ENCODE measurements around the gene ZNF628.

Gene ZNF628

DNA sequence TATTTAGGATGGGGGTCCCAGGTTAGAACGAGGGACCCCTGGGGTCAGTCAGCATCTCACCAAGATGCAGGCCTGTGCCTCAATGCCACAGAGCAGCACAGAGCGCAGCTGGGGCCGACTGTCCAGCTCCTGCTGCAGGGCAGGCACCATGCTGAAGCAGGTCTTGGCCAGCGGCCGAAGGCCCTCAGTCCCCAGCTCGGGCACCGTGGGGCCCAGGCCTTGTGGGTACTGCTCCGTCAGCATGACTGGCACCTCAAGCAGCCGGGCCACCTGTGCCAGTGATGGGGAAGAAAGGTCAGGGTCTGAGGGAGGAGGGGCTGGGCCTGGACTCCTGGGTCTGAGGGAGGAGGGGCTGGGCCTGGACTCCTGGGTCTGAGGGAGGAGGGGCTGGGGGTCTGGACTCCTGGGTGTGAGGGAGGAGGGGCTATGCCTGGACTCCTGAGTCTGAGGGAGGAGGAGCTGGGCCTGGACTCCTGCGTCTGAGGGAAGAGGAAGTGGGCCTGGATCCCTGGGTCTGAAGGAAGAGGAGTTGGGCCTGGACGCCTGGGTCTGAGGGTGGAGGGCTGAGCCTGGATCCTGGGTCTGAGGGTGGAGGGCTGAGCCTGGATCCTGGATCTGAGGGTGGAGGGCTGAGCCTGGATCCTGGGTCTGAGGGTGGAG lies 20.7 kb upstream of the ZNF628 start:
- TF ChIP-seq, protein P1, sequence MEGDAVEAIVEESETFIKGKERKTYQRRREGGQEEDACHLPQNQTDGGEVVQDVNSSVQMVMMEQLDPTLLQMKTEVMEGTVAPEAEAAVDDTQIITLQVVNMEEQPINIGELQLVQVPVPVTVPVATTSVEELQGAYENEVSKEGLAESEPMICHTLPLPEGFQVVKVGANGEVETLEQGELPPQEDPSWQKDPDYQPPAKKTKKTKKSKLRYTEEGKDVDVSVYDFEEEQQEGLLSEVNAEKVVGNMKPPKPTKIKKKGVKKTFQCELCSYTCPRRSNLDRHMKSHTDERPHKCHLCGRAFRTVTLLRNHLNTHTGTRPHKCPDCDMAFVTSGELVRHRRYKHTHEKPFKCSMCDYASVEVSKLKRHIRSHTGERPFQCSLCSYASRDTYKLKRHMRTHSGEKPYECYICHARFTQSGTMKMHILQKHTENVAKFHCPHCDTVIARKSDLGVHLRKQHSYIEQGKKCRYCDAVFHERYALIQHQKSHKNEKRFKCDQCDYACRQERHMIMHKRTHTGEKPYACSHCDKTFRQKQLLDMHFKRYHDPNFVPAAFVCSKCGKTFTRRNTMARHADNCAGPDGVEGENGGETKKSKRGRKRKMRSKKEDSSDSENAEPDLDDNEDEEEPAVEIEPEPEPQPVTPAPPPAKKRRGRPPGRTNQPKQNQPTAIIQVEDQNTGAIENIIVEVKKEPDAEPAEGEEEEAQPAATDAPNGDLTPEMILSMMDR (IDR thresholded peaks at IDR 0.05; ENCODE audit: control insufficient read depth, insufficient read depth, low read depth, low read length, missing control alignments), result no peak
- no peak overlapping the region for H3K4me3 ChIP-seq (ENCODE audit: control insufficient read depth, low read depth, low read length)
- DNase-seq (ENCODE audit: low read depth), result no peak

DNA sequence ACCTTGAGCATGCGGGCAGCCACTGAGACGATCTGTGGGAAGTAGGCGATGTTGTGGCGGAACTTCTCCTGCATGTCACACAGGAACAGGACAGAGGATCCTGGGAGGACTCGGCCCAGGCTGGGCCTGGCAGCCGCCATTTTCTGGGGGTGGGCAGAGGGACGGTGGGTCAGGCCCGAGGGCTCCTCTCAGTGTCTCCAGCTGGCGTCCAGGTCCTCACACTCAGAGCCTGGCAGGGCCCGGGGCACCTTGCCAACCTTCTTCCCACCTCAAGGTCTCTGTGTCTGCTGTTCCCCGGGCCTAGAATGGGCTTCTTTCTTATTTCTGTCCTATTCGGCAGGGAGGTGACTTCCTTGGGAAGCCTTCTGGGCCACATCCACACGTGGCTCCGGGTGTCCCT lies 20.1 kb upstream of the ZNF628 start:
- TF ChIP-seq, protein P1 (IDR thresholded peaks at IDR 0.05; ENCODE audit: control insufficient read depth, insufficient read depth, low read depth, low read length, missing control alignments), result no peak
- no peak for DNase-seq (ENCODE audit: low read depth)
- no peak overlapping the region for H3K4me3 ChIP-seq (ENCODE audit: control insufficient read depth, low read depth, low read length)

DNA sequence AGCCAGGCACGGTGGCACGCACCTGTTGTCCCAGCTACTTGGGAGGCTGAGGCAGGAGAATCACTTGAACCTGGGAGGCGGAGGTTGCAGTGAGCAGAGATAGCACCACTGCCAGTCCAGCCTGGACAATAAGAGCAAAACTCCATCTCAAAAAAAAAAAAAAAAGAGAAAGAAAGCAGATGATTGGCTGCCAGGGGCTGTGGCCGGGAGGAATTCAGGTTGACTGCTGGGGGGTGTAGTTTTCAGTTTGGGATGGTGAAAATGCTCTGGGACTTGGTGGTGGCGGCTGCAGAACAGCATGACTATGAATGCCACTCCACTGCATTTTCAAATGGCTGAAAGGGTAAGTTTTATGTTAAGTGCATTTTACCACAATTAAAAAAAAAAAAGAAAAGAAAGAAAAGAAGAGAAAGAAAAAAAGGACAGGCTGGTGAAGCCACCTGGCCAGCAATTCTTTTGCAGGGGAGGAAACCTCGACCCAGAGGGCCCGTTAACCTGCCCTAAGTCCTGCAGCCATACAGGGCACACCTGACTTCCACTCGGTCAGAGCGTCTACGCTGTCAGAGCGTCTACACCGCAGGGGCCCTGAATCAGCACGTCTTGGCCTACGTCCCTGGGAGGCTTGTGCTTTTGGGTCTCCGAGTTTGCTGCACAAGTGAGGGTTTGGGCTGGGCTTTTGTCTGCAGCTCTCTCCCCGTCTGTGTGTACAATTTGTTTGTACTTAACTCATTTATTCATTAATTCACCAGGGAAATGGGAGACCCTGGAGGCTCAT lies 18.5 kb upstream of the ZNF628 start:
- TF ChIP-seq, protein P1 (IDR thresholded peaks at IDR 0.05; ENCODE audit: control insufficient read depth, insufficient read depth, low read depth, low read length, missing control alignments), result no peak
- no peak overlapping the region for H3K4me3 ChIP-seq (ENCODE audit: control insufficient read depth, low read depth, low read length)
- DNase-seq (ENCODE audit: low read depth), result no peak

DNA sequence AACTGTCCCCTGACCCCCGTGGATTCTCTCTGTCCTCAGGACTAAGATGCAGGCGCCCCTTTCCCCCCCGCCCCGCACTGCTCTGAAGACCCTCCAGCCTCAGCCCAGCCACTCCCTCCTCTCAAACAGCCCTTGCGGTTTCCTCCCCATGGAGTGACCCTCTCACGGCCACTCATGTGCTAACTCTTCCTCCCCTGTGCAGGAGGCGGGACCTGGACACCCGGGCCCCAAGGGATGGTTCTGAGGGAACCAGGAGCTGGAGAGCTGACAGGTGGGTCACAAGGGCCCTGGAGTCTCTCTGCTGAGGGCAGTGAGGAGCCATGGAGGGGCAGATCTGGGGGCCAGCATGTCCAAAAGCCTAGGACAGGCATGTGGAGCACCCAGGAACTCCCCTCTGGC lies 16.9 kb upstream of the ZNF628 start:
- no peak overlapping the region for H3K4me3 ChIP-seq (ENCODE audit: control insufficient read depth, low read depth, low read length)
- no peak for DNase-seq (ENCODE audit: low read depth)
- TF ChIP-seq, protein P1 (IDR thresholded peaks at IDR 0.05; ENCODE audit: control insufficient read depth, insufficient read depth, low read depth, low read length, missing control alignments), result no peak

DNA sequence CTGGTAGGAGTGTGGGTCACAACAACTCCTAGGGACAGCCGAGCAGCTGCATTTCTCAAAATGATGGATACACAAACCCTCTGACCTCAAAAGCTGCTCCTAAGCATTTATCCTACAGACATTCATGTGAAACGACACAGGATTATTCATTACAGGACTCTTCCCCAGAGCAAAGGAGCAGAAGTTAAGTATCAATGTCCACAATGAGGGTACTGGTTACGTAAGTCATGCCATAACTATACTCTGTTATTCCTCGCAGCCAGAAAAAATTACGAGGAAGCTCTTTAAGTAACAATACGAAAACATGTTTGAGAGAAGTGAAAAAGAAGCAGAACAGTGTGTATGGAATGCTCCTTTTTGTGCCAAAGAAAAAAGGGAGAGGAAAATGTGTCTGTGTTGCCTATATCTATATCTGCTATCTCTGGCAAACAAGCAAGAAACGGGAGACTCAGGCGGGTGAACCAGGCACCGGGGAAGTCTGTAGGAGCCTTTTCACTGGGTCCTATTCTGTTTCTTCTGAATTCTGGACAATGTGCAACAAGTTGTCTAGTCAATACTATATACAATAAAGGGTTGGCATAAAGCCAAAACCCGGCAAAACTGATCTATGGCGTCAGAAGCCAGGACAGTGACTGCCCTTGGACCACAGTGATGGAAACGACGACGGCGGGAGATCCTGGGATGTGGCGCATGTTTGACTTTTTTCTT lies 16.3 kb upstream of the ZNF628 start:
- no peak for DNase-seq (ENCODE audit: low read depth)
- peak overlapping the region; percentile 93 for H3K4me3 ChIP-seq (ENCODE audit: control insufficient read depth, low read depth, low read length)
- TF ChIP-seq, protein P1 (IDR thresholded peaks at IDR 0.05; ENCODE audit: control insufficient read depth, insufficient read depth, low read depth, low read length, missing control alignments), result no peak

DNA sequence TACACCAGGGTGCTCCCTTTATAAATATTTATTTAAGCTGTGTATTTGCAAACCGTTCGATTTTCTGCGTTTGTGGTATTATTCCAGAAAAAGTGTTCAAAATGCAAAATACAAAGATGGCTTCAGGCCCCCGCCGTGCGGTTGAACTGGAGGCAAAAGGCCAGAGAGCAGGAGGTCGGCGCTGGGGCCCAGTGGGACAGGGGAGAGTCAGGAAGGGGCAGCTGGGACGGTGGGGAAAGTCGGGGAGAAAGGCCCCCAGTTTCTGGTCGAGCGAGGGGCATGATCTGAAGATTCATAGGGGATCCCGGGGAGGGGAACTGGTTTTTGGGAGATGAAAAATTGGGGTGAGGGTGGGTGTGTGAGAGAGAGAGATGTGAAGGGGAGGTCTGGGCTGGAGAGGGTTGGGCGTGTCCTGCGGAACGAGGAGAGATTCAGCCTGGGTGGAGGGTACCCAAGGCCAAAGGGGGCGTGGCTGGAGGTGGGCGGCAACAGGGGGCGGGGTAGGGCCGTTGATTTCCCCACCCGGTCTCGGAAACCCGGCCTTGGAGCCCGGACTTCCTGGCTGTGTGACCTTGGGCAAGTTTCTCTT lies 15.7 kb upstream of the ZNF628 start:
- TF ChIP-seq, protein P1 (IDR thresholded peaks at IDR 0.05; ENCODE audit: control insufficient read depth, insufficient read depth, low read depth, low read length, missing control alignments), result no peak
- H3K4me3 ChIP-seq (ENCODE audit: control insufficient read depth, low read depth, low read length), result peak overlapping the region; percentile 93
- peak; percentile 52 for DNase-seq (ENCODE audit: low read depth)
